Measurements from ENCODE around the gene GPSM1.

DNA sequence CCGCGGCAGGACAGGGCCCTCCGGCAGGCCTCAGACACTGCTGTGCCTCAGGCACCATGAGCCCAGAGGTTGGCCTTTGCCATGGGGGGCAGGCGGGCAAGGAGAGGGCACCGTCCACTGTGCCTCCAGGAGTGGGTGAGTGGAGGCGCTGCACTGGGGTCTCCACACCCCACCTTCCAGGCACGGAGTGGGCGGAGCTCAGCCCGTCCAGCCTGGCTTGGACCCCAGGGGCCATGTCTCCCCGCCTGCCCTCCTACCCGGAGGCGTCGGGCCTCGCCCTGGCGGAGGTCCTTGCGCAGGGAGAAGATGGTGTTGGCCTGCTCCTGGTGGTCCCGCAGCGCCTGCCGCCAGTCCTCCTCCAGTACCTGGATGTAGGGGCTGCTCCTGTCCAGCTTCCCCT, 42.7 kb downstream of the GPSM1 start:
- TF ChIP-seq, protein P1, sequence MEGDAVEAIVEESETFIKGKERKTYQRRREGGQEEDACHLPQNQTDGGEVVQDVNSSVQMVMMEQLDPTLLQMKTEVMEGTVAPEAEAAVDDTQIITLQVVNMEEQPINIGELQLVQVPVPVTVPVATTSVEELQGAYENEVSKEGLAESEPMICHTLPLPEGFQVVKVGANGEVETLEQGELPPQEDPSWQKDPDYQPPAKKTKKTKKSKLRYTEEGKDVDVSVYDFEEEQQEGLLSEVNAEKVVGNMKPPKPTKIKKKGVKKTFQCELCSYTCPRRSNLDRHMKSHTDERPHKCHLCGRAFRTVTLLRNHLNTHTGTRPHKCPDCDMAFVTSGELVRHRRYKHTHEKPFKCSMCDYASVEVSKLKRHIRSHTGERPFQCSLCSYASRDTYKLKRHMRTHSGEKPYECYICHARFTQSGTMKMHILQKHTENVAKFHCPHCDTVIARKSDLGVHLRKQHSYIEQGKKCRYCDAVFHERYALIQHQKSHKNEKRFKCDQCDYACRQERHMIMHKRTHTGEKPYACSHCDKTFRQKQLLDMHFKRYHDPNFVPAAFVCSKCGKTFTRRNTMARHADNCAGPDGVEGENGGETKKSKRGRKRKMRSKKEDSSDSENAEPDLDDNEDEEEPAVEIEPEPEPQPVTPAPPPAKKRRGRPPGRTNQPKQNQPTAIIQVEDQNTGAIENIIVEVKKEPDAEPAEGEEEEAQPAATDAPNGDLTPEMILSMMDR (IDR thresholded peaks at IDR 0.05; ENCODE audit: borderline replicate concordance, extremely low read depth, low read length, poor library complexity, severe bottlenecking) = no peak
- TF ChIP-seq EZH2 (IDR thresholded peaks at IDR 0.05; ENCODE audit: borderline replicate concordance, low read depth, low read length, severe bottlenecking) = no peak

Measured in DND-41 (cell line).